GM18507 (cell line): ENCODE measurements around the gene TOX4.
"Not testable (repeated sequence)": the region's sequence is repeated elsewhere in the genome, so short reads cannot be mapped to it uniquely, and the experiment has no call there.

ENCODE experiments used
- DNase-seq: peaks from one replicate; pipeline ENCODE4 v3.0.0; 2011; ENCODE audit warnings: low read depth; ENCODE audit not compliant: insufficient read length; ENCODE audit errors: extremely low spot score
- FAIRE-seq: peaks from 2 replicates; lab custom pipeline; 2011; peaks lifted over from hg19 to GRCh38; lab: Jason Lieb, UNC

TOX4 gene

DNA sequence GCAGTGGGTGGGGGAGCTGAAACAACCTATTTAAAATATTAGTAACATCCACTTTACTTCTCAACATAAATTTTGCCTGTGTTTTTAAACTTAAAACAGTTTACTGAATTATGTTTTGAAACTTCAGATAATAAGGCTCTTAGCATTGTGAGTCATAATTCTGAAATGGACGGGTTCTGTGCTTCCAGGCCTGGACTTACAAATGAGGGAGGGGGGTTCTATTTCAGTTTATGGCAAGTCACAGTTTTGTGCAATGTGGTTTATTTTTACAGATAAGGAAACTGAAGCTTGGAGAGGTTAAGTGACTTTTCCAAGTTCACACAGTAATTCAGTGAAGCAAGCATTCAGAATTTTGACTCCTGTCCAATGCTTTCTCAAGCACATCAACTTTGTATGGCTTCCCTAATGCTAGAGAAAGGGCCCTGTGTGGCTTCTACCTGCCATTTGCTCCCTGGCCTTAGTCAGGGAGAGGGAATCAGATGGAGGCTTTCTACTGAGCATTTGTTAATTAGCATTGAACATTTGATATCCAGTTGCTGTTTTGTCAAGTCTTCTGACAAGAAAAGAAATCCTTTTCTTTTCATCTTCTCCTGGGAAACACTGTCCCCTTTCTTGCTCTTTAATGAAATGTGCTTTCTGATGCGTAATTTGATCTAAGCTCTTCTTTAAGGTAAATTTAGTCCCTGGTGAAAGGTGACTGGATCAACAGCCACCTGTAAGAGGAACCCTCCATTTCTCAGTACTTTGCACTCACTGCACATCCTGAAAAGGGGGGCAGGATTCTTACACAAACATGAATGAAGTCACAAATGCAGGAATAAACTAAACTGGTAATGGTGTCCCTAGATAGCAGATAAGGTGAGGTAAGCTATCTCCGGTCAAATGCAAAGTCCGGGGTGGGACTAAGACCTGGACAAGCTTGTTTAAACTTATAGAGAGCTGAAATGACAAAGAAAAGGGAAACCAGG, 51.7 kb downstream of the TOX4 start:
- FAIRE-seq (no peak), DNase-seq (no peak)

GRCh38 chr14:21529515-21529914, 52.5 kb downstream of the TOX4 start:
- DNase-seq (no peak), FAIRE-seq (no peak)

GRCh38 chr14:21533294-21533693, 56.3 kb downstream of the TOX4 start:
- DNase-seq (no peak), FAIRE-seq (no peak)

- FAIRE-seq, result no peak
Observed at GRCh38 chr14:21534576-21534975, 57.6 kb downstream of the TOX4 start.

DNA sequence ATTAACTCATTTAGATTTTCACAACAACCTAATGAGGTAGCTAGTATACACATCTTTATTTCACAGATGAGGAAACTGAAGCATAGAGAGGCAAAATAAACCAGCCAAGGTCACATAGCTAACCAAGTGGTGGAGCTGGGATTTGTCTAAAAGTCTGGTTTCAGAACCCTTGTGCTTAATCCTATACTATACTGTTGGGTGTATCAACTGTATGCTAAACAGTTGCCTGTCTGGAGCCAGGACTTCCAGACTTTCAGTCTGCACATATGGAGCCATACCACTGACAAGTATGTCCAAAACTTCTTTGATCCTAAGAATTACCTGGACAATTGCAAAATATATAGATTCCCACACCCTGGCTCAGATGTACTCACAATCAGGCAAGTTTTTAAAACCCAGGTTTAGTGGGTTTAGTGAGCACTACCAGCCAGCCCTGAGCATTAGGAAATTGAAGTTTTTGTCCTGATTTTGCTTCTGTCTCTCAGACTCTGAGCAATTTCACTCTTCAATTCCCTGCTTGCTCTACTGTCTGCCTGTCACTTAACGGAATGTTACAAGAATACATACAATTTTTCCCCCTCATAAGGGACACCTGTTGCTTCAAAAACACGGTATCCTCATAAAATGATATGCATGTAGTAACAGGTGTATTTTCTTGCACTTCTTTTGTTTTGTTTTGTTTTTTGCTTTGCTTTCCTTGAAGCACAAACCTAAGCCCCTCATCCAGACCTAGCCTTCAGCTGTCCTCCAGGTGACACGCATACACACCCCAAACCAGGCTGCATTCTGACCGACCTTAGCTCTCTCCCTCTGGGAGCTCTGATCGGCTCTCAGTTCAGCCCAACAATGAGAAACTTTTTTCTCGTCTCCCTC, 58.8 kb downstream of the TOX4 start:
- DNase-seq (no peak), FAIRE-seq (no peak)

More at GRCh38 chr14:21534576-21534975, 57.6 kb downstream of the TOX4 start:
- no peak for DNase-seq

GRCh38 chr14:21536418-21537089, 59.6 kb downstream of the TOX4 start:
- DNase-seq (no peak), FAIRE-seq (no peak)

- FAIRE-seq (no peak), DNase-seq (no peak)
Observed at GRCh38 chr14:21537090-21537424, 60.1 kb downstream of the TOX4 start.

GRCh38 chr14:21539189-21539940, 62.4 kb downstream of the TOX4 start:
- FAIRE-seq (no peak), DNase-seq (no peak)

GRCh38 chr14:21541413-21542074, 64.5 kb downstream of the TOX4 start:
- DNase-seq (no peak), FAIRE-seq (no peak)

DNA sequence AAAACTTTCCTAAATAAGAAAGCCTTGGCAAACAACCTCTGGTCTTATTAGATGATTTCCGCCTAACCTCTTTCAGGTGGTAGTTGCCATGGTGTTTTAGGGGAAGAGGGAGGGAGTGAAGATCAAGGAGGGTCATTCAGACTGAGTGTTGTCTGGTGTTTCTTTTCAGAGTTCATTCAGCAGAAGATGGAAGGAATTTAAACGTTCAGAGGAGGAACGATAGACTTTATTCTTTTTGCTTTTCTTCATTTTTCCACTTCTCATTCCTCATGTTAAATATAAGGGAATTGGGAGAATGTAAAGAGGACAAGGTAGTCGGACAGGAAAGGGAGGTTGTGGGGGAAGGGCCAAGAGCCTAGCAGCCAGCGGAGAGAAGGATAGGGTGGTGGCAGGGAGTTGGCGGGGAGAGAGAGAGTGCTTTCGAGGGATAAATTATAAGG, 66.5 kb downstream of the TOX4 start:
- FAIRE-seq, result no peak
- DNase-seq, result no peak

DNA sequence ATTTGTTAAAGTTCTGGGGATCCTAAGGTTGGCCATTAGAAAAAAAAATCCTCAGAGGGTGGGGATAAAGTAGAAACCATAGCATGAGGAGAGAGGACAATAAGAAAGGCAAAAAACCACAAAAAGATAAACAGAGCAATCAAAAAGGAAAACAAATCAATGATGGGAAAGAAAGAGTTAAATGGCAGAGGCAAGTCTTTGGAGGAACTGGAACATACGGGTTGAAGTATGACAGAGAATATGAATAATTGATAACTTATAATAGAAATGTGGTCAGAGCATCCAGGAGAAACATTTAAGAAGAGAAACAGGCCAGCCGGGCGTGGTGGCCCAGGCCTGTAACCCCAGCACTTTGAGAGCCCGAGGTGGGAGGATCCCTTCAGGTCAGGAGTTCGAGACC, 67.0 kb downstream of the TOX4 start:
- no peak for FAIRE-seq

DNA sequence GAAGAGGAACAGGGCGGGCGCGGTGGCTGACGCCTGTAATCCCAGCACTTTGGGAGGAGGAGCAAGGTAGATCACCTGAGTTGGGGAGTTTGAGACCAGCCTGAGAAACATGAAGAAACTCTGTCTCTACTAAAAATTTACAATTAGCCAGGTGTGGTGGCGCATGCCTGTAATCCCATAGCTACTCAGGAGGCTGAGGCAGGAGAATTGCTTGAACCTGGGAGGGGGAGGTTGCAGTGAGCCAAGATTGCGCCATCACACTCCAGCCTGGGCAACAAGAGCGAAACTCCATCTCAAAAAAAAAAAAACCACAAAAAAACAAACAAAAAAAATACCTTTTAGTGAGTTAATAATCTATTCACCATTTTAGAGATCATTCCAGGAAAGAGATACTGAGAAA, 67.6 kb downstream of the TOX4 start:
- DNase-seq, FAIRE-seq: not testable (repeated sequence)

More for the DNA sequence above, 67.0 kb downstream of the TOX4 start:
- DNase-seq, result no peak
